GM15510 (cell line): ENCODE results near the gene ENPP3.

Experiments
- POLR2A ChIP-seq: IDR thresholded peaks from 3 replicates; pipeline ENCODE4 v1.6.1; 2011; ENCODE audit warnings: borderline replicate concordance; ENCODE audit not compliant: insufficient read length; ENCODE audit errors: extremely low read depth

ENPP3 gene

GRCh38 chr6:131733376-131734016, 96.4 kb downstream of the ENPP3 start:
- TF ChIP-seq POLR2A = no peak

GRCh38 chr6:131736003-131736596, 99.0 kb downstream of the ENPP3 start:
- TF ChIP-seq POLR2A = no peak

DNA sequence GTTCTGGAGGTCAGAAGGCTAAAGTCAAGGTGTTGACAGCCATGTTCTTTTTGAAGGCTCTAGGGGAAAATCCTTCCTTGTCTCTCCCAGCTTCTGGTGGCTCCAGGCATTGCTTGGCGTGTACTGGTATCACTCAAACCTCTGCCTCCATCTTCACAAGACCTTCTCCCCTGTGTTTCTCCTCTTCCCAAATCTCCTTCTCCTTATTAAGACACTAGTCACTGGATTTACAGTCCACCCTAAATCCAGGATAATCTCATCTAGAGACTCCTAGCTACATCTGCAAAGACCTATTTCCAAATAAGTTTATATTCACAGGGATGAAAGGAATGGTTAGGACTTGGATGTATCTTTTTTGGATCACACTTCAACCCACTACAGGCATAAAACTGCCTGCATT, 99.7 kb downstream of the ENPP3 start:
- no peak for TF ChIP-seq POLR2A

DNA sequence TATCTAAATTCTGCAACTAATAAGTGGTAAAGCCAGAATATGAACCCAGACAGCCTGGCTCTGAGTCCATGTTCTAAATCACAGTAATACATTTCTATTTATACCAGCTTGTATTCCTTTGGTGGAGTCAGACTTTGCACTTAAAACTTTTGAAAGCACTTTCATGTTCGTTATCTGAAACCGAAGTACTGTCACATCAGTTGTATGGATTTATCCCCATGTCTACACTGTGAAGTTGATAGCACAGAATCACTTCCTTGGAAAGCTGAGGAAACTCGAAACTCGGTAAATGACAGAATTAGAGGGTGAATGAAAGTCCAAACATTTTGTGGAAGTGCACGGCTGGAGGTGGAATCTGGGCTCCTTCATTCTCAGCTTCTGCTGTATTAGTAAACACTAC, 102.0 kb downstream of the ENPP3 start:
- no peak for TF ChIP-seq POLR2A

DNA sequence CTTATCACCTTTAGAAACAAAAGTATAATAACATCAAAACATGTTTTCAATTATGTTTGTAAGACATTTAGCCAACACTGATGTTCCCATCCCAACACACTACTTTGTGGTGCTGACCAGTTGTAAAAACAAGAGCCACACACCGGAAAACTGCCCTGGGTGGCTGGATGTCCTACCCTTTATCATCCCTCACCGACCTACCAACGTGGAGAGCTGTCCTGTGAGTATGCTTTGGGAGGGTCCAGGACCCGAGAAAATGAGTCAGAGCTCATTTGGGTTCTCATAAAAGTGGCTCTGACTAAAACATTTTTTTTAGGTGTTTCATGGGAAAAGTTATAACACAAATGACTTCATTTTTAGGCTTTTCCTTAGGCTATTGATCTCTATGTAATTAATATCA, 103.1 kb downstream of the ENPP3 start:
- no peak for TF ChIP-seq POLR2A

DNA sequence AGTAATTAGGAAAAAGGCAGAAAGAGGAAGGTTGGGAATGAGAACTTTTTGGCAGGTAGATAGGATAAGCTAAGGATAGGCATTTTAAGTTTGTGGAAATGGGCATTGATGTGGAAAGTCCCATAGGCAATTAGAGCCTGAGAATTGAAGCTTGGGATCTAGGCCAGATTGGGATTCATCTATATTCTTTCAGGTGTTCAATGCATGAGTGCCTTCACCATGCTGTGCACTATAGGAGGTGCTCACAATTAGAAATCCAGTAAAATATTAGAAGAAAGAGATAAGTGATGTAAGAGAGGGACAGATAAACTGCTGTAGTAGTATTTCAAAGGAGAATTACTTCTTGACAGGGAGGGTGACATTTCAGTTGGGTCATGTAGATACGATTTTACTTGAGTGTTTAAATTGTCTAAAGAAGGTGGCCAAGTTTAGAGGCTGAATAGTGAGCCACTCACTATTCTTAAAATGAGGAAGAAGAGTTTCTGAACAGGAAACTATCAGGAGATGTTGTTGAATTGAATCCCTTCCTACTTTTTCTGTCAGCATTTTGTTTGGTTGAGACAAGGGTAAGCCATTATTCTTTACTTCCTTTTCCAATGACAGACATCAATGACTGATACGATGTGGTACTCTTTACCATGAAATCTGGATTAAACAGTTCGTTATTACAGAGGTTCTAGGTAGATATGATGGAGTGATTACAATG, 104.7 kb downstream of the ENPP3 start:
- no peak for TF ChIP-seq POLR2A

DNA sequence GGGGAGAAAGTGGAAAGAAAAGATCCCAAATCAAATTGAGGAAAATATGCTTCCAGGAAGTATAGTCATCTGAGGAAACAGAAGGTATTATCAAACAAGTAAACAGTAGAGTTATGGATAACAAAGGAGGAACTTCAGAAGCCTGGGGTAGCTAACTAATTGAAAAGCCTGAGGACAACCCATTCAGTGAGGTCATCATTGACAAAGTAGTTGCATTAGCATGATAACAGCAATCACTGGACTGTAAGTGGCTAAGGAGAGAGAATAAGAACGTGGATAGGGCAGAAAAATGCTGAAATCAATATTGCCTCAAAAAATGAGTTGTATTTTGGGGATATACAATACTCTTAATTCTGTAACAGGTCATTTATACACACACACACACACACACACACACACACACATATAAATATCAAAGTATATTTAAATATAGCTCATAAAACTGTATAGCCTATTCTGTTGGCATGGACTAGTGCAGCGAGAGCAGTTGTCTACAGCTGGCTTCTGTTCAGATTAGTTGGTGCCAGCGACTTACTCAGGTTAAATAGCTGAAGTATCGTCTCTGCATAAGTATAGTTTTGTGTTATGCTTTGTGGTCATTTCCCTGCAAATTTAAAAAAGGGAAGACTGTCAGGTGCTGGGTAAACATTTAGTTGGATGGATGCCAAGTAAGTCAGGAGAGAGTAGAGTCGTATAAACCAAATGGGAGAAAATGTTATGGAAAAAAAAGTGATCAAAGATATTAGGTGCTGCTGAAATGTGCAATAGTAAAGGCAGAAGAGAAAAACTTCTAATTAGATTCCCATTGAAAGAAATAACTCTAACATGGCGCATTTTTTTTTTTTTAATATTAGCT, 107.6 kb downstream of the ENPP3 start:
- TF ChIP-seq POLR2A = no peak

DNA sequence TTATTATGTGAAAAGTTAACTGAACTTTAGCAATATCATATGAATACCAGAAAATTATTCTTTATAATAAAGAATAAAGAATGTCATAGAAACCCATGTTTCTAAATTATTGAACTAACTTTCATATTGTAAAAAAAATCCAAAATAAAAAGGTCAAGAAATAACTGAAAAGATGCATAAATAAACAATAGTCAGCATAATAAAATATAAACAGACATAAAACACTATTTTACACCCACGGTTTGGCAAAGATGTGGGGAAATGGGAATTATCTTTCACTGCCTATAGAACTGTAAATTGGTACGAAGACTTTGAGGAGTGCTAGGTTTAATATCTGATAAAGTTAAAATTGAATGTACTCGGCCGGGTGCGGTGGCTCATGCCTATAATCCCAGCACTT, 108.4 kb downstream of the ENPP3 start:
- TF ChIP-seq POLR2A = no peak

GRCh38 chr6:131747821-131748353, 110.8 kb downstream of the ENPP3 start:
- TF ChIP-seq POLR2A = no peak

DNA sequence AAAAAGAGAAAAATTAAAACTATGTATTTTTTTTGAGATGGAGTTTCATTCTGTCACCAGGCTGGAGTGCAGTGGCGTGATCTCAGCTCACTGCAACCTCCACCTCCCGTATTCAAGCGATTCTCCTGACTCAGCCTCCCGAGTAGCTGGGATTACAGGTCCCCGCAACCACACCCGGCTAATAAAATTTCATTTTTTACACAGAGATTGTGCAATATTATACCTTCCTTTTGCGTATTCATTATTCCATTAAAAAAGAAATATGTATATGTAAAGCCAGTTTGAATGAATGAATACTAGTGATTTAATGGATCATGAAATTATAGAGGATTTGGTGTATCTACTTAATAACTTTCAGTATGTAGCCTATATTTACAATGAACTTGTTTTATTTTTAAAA, 111.9 kb downstream of the ENPP3 start:
- no peak for TF ChIP-seq POLR2A

DNA sequence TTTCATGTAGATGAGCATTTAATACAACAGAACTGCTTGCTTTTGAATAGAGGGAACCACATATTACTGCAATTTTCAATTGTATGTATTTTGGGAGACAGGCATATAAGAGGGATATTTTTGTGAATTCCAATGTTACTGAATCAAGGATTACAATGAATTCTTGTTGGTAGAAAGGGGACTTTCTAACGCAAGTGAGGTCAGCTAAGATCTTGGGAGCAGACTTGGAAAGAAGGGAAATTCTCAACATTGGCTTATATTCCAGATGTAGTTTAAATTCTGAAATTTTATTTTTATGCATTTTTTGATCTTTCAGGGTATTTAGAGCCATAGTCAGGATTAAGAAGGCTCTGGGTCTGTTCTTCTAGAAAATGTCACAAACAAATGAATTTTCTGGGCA, 117.0 kb downstream of the ENPP3 start:
- no peak for TF ChIP-seq POLR2A

GRCh38 chr6:131754715-131755567, 117.8 kb downstream of the ENPP3 start:
- no peak for TF ChIP-seq POLR2A

GRCh38 chr6:131755597-131755996, 118.5 kb downstream of the ENPP3 start:
- no peak for TF ChIP-seq POLR2A

GRCh38 chr6:131756039-131756438, 118.9 kb downstream of the ENPP3 start:
- TF ChIP-seq POLR2A = no peak
